Effector memory CD8-positive, alpha-beta T cell (primary cell): ENCODE measurements around the gene TSPY3.
"Not testable (repeated sequence)": the region's sequence is repeated elsewhere in the genome, so short reads cannot be mapped to it uniquely, and the experiment has no call there.

Experiments used
- ATAC-seq: fragments of 150-1000 bp; cut with Tn5 transposase; replicated peaks from 2 replicates; pipeline ENCODE4 v1.10.0; 2021; ENCODE audit warnings: mild to moderate bottlenecking, moderate library complexity
- DNase-seq, 3 experiments: peaks; one replicate each; pipeline ENCODE4 v3.0.0; 2021
- H3K27ac Mint-ChIP-seq, 2 donors: one replicate each; pipeline ENCODE4 v1.8.0; 2022; ENCODE audit warnings: mild to moderate bottlenecking in 2 of 2, mixed read lengths in 2 of 2, moderate library complexity in 2 of 2
- H3K27me3 Mint-ChIP-seq, 2 donors: one replicate each; pipeline ENCODE4 v1.8.0; 2022; ENCODE audit warnings: mixed read lengths in 2 of 2
- H3K36me3 Mint-ChIP-seq: one replicate; pipeline ENCODE4 v1.8.0; 2022; ENCODE audit warnings: mild to moderate bottlenecking, moderate library complexity, mixed read lengths; ENCODE audit not compliant: insufficient read depth
- H3K4me1 Mint-ChIP-seq, 2 donors: one replicate each; pipeline ENCODE4 v1.8.0; 2022; ENCODE audit warnings: low read depth in 2 of 2, mixed read lengths in 2 of 2
- H3K4me3 Mint-ChIP-seq, 2 donors: one replicate each; pipeline ENCODE4 v1.8.0; 2022; ENCODE audit warnings: mild to moderate bottlenecking in 2 of 2, mixed read lengths in 2 of 2, moderate library complexity in 2 of 2
- H3K9me3 Mint-ChIP-seq, 2 donors: one replicate each; pipeline ENCODE4 v1.8.0; 2022; ENCODE audit warnings: mixed read lengths in 2 of 2
- total RNA-seq, 9 experiments: gene quantifications; one replicate each; lab custom pipeline; 2026; lab: John Stamatoyannopoulos, UW

The TSPY3 gene
- total RNA-seq, result 0 reads per million in 9 experiments

- H3K36me3 Mint-ChIP-seq, H3K27me3 Mint-ChIP-seq, H3K4me3 Mint-ChIP-seq: not testable (repeated sequence)
Measured at GRCh38 chrY:9398121-9398520, at the start of gene TSPY3. TSPY3 (plus strand) TSS chrY:9398421; CDS start chrY:9398467, 46 bp downstream.

GRCh38 chrY:9357497-9357896 lies 40.7 kb upstream of the TSPY3 start, which contains the start of gene TSPY8:
TSPY8 (plus strand) TSS chrY:9357797; CDS start chrY:9357843, 46 bp downstream.
- H3K36me3 Mint-ChIP-seq, H3K4me1 Mint-ChIP-seq, ATAC-seq, H3K27ac Mint-ChIP-seq, H3K27me3 Mint-ChIP-seq, DNase-seq, H3K4me3 Mint-ChIP-seq, H3K9me3 Mint-ChIP-seq: not testable (repeated sequence)

More at GRCh38 chrY:9398121-9398520, at the start of gene TSPY3:
- not testable (repeated sequence) for H3K27ac Mint-ChIP-seq, H3K4me1 Mint-ChIP-seq, ATAC-seq, DNase-seq, H3K9me3 Mint-ChIP-seq

GRCh38 chrY:9396527-9396926 lies 1.7 kb upstream of the TSPY3 start:
- not testable (repeated sequence) for H3K9me3 Mint-ChIP-seq, H3K27me3 Mint-ChIP-seq, ATAC-seq, H3K36me3 Mint-ChIP-seq, DNase-seq, H3K4me1 Mint-ChIP-seq, H3K27ac Mint-ChIP-seq, H3K4me3 Mint-ChIP-seq
